ENCODE data around the gene ZCCHC10. TPM values are rescaled to one million over a fixed set of nuclear protein-coding genes. Genes with fewer than 3 reads are reported as not detected.

The ZCCHC10 gene
- 7.7 and 12.3 TPM in 2 replicates for total RNA-seq

- peaks cover 45% of the 10 kb centered on the region for H3K79me2 ChIP-seq (ENCODE audit: insufficient read depth, low read length)
- TF ChIP-seq CTCF (IDR thresholded peaks at IDR 0.05; ENCODE audit: extremely low read depth, low read depth, low read length): no peak
- no peaks in the 10 kb centered on the region for H3K9me3 ChIP-seq (ENCODE audit: low read depth, low read length)
- H2AFZ ChIP-seq (ENCODE audit: low read length): peak within 1 kb of the TSS; percentile 100
- peak within 1 kb of the TSS; percentile 97 for H3K4me2 ChIP-seq (ENCODE audit: insufficient read depth, low read length)
- H3K27ac ChIP-seq (ENCODE audit: low read depth, low read length): peak within 1 kb of the TSS; percentile 93
- DNase-seq (ENCODE audit: insufficient read length, low spot score, missing footprints): peak; percentile 96
- H4K20me1 ChIP-seq (ENCODE audit: insufficient read depth, low read length): no peaks in the 10 kb centered on the region
- H3K4me3 ChIP-seq (ENCODE audit: insufficient read depth, low read length): peak within 1 kb of the TSS; percentile 99
- H3K36me3 ChIP-seq (ENCODE audit: insufficient read depth, low read length): peaks cover 6% of the 10 kb centered on the region
- H3K4me1 ChIP-seq (ENCODE audit: insufficient read depth, low read length): peaks cover 6% of the 10 kb centered on the region
- no peaks in the 10 kb centered on the region for H3K27me3 ChIP-seq (ENCODE audit: insufficient read depth, low read length)
Measured at GRCh38 chr5:133025804-133026663, at the start of gene ZCCHC10. Gene ZCCHC10, minus strand, starts transcription at chr5:133026549. Its CDS starts 12 bp downstream, at chr5:133026537.

- no peaks in the 10 kb centered on the region for H3K27me3 ChIP-seq (ENCODE audit: insufficient read depth, low read length)
- H3K4me1 ChIP-seq (ENCODE audit: insufficient read depth, low read length): no peaks in the 10 kb centered on the region
- H3K36me3 ChIP-seq (ENCODE audit: insufficient read depth, low read length): peaks cover 57% of the 10 kb centered on the region
- no peaks in the 10 kb centered on the region for H3K9me3 ChIP-seq (ENCODE audit: low read depth, low read length)
- peaks cover 93% of the 10 kb centered on the region for H3K79me2 ChIP-seq (ENCODE audit: insufficient read depth, low read length)
- peak overlapping the region; percentile 49 for H3K27ac ChIP-seq (ENCODE audit: low read depth, low read length)
- no peak overlapping the region for H3K4me2 ChIP-seq (ENCODE audit: insufficient read depth, low read length)
- TF ChIP-seq CTCF (IDR thresholded peaks at IDR 0.05; ENCODE audit: extremely low read depth, low read depth, low read length): no peak
- DNase-seq (ENCODE audit: insufficient read length, low spot score, missing footprints): no peak
- H4K20me1 ChIP-seq (ENCODE audit: insufficient read depth, low read length): peaks cover 24% of the 10 kb centered on the region
- no peak overlapping the region for H2AFZ ChIP-seq (ENCODE audit: low read length)
- H3K4me3 ChIP-seq (ENCODE audit: insufficient read depth, low read length): no peak overlapping the region
Measured at GRCh38 chr5:133075572-133076536, 49.5 kb upstream of the ZCCHC10 start.

GRCh38 chr5:133072021-133072420, 45.7 kb upstream of the ZCCHC10 start:
- H3K79me2 ChIP-seq (ENCODE audit: insufficient read depth, low read length): peaks cover 93% of the 10 kb centered on the region
- peaks cover 19% of the 10 kb centered on the region for H4K20me1 ChIP-seq (ENCODE audit: insufficient read depth, low read length)
- TF ChIP-seq CTCF (IDR thresholded peaks at IDR 0.05; ENCODE audit: extremely low read depth, low read depth, low read length): no peak

More at GRCh38 chr5:133072021-133072420, 45.7 kb upstream of the ZCCHC10 start:
- Histone ChIP-seq H3K36me3 (ENCODE audit: insufficient read depth, low read length) (peaks cover 71% of the 10 kb centered on the region), H3K4me3 (ENCODE audit: insufficient read depth, low read length) (no peak overlapping the region), H3K27ac (ENCODE audit: low read depth, low read length) (no peak overlapping the region), H2AFZ (ENCODE audit: low read length) (no peak overlapping the region), H3K4me1 (ENCODE audit: insufficient read depth, low read length) (no peaks in the 10 kb centered on the region), H3K27me3 (ENCODE audit: insufficient read depth, low read length) (no peaks in the 10 kb centered on the region), H3K9me3 (ENCODE audit: low read depth, low read length) (no peaks in the 10 kb centered on the region), H3K4me2 (ENCODE audit: insufficient read depth, low read length) (no peak overlapping the region)
- no peak for DNase-seq (ENCODE audit: insufficient read length, low spot score, missing footprints)

Measured in osteoblast (primary cell).